ENCODE data around the gene STYX. TPM values are rescaled to one million over a fixed set of nuclear protein-coding genes. Genes with fewer than 3 reads are reported as not detected.

The STYX gene
- polyA plus RNA-seq, 4 donors = 16.9 to 18.7 (median 17.0) TPM

DNA sequence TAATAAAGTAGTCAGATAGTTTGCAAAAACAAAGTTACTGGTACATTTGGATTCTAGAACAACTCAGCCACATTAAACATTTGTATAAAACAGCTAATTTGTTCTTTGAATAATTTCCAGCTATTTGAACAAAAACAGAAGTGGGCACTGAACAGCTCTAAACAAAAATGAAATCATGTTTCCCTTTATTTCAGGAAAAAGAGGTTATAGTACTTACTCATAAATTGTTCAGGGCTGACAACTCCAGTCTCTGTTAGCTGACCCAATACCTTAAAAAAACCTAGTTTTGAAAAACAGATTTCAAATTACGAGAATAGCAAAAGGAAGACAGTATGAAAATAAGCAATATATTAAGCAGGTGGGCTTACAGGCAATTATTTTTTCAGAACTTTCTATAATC, 53.2 kb downstream of the STYX start:
- no peak for DNase-seq (ENCODE audit: low read depth in 4 of 4, low spot score in 3 of 4)

DNA sequence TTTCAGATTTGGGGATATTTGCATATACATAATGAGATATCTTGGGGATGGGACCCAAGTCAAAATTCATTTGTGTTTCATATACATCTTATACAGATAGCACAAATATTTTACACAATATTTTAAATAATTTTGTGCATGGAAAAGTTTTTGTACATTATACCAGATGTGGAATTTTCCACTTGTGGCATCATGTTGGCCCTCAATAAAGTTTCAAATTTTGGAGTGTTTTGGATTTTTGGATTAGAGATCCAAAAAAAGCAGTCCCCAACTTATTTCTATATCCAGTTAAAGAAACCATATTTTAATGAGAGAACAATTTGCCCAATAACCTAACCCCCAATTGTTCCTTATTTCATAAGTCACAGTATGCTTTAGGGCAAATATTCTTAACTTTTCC, 56.9 kb downstream of the STYX start:
- no peak for DNase-seq (ENCODE audit: low read depth in 4 of 4, low spot score in 3 of 4)

DNA sequence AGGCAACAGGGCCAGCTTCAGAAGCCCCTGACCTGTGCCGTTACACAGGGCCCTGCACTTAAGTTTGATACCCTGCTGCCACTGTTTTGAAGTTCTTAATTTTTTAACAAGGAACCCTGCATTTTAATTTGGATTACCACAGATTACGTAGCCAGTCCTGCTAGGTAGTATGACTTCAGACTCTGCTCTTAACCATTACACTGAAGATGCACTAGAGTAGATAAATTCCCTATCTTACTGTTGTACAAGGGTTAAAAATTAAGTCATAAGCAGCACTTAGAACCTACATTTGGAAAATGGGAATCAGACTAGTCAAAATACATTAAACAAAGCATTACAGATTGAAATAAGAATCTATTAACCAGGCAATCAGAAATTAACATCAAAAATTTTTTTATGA, 59.2 kb downstream of the STYX start:
- no peak for DNase-seq (ENCODE audit: low read depth in 4 of 4, low spot score in 3 of 4)

DNA sequence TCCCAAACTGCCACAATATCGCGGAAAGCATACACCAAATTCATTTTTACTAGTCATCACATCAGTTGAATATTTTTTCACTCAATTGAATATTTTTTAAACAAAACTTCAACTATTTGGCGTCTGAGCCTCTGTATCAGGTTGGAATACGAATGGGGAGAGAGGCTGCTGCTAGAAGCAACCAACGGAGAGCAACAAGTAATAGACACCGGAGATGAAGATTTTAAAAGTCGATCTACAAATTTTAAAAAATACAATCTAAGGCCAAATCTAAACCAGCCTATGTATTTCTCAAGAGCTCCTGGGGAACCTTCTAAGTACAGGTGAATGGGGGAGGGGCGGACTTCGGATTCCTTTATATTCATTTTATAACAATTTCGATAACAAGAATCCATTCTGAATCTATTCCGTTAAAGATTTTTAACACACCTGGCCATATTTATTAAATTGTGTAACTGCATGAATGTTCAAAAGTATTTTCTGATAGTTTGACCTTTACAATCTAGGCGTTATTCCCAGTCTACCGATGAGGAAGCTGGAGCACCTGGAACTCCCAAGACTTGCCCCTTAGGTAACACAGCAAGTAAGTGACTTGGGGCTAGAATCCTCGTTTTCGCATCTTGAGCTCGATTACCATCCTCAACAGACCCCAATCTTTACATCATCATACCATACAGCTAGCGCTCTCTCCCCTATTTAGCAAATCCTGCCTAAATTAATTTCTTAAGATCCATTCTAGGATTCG, 60.2 kb downstream of the STYX start:
- no peak for DNase-seq (ENCODE audit: low read depth in 4 of 4, low spot score in 3 of 4)

DNA sequence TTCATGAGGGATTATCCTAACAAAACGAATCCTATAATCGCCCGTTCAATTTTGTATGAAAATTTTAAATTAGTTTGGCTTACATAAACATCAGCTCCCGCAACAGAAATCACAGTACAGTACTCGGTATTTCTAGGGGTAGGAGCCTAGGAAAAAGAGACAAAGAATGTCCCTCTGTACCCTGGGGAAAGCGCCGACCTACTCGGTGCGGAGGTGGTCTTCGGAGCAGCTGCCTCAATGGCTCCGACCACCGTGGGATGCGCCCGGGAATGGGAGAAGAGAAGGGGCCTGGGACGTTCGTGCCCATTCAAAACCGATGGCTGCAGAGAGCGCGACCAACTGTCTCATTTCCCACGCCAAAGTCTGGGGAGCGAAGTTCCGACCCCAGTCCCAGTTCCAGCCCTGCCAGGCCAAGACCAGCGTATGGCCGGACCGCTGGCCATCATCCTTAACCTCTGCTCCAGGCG, 60.8 kb downstream of the STYX start:
- DNase-seq (ENCODE audit: low read depth in 4 of 4, low spot score in 3 of 4) = peak in 1 of 4 donors; percentile 36

DNA sequence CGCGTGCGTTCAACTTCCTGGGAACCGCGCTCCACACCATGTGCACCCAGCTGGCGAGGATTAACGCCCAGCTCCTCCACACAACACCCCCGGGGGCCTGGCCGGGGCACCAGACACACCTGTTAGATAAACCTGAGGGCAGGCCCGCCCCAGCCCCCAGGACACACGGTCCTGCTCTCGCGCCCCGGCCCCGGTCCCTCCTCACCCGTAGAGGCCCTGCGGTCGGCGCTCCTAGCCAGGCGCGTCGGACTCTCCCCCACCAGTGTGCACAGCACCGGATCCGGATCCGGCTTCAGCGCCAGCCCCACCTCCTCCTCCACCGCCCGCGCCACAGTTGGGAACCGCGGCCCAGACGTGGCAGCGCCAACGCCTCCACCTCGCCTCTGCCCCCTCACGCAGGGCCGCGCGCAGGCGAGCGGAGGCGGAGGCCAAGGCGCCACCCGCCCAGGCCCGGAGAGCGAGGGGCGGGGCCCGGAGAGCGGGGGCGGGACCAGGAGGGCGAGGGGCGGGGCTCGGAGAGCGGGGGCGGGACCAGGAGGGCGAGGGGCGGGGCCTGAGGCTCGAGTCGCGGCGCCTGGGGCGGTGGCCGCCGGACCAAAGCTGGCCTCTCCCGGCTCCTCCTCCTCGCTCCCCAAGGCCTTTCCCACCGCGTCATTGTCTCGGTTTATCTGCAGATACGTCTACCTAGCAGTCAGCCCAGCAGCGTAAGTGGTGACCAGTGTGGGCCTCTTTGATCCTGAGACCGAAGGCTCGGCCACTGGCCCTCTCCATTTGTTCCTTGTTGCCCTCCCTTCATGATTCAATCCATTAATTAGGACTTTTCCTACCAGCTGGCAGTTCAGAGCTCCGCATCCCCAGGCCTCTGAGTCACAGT, 61.5 kb downstream of the STYX start, which contains the start of gene GNPNAT1:
GNPNAT1 (minus strand) TSS at position 385 of the 874 bp plus-strand sequence. CDS start 6,957 bp downstream, outside the sequence.
- DNase-seq (ENCODE audit: low read depth in 4 of 4, low spot score in 3 of 4) = peak; percentile 55 to 69 (median 62)

DNA sequence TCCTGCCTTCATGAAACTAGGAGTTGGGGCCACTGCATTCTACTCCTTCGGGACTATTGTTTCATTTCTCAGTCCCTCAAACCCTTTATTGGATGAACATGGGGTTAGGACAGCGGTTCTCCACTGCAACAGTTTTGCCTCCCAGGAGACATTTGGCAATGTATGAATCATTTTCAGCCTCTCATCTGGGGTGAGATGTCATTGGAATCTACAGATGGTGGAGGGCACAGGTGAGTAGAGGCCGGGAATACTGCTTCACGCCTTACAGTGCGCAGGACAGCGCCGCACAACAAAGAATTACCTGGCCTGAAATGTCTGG, 62.1 kb downstream of the STYX start:
- DNase-seq (ENCODE audit: low read depth in 4 of 4, low spot score in 3 of 4) = no peak

DNA sequence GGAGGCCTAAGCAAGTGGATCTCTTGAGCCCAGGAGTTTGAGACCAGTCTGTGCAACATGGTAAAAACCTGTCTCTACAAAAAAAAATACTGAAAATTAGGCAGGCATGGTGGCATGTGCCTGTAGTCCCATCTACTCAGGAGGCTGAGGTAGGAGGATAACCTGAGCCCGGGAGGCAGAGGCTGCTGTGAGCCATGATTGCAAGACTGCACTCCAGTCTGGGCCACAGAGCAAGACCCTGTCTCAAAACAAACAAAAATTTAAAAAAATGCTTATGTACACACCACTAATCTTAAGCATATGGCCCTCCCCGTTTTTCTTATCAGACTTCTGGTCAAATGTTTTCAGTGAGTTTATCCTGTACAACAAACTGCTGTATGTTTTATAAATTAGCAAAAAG, 63.1 kb downstream of the STYX start:
- no peak for DNase-seq (ENCODE audit: low read depth in 4 of 4, low spot score in 3 of 4)

DNA sequence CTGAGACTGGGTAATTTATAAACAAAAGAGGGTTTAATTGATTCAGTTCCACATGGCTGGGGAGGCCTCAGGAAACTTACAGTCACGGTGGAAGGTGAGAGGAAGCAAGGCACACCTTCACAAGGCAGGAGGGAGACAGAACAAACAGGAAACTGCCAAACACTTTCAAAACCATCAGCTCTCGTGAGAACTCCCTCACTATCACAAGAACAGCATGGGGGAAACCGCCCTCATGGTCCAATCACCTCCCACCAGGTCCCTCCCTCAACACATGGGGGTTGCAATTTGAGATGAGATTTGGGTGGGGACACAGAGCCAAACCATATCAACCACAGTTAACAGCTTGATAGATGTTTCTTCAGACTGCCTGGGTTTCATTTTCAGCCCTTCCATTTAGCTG, 67.7 kb downstream of the STYX start:
- no peak for DNase-seq (ENCODE audit: low read depth in 4 of 4, low spot score in 3 of 4)

DNA sequence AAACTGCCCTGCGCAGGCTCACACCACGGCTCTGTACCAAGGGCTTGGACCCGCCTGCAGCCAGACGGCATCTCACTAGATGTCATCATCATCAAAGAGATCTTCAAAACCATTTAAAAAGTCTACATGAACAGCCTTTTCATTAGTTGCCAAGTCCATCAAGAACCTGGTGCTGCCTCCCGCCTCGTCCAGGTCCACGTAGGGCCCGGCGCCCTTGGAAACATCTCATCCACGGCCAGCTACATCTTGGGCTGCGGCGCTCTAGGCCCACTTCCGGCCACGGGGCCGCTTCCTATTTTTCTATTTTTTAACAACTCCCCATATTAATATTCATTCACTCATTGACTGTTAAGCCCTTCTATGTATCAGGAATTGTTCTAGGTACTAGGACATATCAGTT, 68.9 kb downstream of the STYX start:
- DNase-seq (ENCODE audit: low read depth in 4 of 4, low spot score in 3 of 4) = no peak

DNA sequence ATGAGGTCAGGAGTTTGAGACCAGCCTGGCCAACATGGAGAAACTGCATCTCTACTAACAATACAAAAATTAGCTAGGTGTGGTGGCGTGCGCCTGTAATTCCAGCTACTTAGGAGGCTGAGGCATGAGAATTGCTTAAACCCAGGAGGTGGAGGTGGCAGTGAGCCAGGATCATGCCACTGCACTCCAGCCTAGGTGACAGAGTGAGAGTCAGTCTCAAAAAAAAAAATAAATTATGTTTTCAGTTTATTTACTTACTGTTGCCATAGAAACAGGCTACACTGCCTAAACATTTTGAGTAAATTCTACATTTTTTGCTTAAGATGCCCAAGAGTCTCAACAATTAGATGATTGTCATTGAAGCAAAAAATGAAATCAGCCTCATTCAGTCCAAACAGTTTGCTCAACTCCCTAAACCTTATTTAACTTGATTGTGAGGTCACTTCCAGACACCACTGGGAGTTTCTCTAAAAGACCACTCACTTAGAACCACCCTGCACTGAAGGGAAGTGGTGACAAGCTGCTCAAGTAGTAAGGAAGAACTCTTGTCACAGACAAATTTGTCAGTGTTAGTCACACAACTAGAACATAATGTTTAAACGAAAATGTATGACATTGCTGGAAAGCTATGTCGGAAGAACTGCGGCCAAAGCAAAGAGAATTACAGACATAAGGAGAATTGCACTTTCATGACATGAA, 71.2 kb downstream of the STYX start:
- no peak for DNase-seq (ENCODE audit: low read depth in 4 of 4, low spot score in 3 of 4)

DNA sequence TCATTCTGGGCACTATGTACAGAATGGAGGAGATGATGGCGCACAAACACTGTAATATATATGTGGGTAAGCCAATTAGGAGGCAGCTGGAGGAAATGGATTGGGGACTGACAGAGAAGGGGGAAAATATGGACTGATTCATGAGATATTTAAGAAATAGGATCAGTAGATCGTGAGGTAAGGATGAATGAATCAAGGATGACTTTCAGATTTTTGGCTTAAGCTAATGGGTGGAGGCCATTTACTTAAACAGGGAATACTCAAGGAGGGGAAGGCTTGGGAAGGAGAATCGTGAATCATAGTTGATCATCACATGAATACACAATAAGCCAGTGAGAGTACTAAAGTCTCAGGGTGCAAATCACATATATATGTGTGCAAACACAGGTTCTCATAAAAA, 72.6 kb downstream of the STYX start:
- DNase-seq (ENCODE audit: low read depth in 4 of 4, low spot score in 3 of 4) = no peak

DNA sequence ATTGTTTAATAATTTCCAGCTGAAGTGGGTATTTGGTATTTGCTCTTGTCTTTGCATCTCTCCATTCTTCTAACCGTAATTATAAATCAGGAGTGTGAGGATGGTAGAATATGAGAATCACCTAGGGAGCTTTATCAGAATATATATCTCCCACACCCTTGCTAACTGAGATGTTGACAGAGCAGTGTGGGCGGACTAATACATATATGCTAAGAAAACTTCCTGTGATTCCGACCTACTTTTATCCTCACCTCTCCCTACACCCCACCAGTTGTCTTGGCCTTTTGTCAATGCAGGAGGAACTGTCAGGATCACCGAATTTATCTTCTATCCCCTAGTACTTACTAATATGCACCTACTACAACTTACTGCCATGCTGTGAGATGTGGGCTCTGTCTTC, 76.1 kb downstream of the STYX start:
- DNase-seq (ENCODE audit: low read depth in 4 of 4, low spot score in 3 of 4) = no peak

DNA sequence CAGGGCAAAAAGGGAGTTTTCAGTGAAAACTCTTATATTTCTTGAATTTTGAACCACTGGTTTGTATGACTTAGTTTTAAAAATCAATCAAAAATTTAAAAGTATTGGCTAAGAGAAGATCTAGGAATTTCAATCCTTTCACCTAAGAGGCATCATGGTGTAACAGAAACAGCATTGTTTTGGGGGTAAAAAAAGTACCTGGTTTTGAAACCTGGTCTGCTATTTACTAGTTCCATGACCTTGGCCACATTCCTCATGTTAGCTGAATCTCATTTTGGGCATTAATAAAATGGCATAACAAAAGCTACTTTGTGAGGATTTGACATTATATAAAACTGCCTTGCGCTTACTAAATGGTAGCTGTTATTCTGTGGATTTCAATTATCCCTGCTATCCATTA, 78.1 kb downstream of the STYX start:
- DNase-seq (ENCODE audit: low read depth in 4 of 4, low spot score in 3 of 4) = no peak

DNA sequence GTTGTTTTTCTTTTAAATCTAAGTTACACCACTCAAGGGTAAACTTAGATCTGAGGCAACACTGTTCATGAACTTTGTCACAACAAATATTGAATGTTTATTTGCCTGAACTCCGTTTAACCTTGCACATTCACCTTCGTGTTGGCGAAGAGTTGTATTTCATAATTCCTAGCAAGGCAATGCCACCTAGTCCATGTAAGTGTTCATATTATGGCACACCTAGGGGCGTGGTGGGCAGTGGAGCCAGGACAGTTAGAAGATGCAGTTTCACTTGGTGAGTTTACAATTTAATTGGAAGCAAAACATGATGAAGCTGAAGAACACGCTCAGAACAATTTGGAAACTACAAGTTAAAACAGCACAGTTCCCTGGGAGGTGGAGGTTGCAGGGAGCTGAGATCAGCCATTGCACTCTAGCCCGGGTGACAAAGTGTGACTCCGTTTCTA, 91.9 kb downstream of the STYX start:
- DNase-seq (ENCODE audit: low read depth in 4 of 4, low spot score in 3 of 4) = no peak

DNA sequence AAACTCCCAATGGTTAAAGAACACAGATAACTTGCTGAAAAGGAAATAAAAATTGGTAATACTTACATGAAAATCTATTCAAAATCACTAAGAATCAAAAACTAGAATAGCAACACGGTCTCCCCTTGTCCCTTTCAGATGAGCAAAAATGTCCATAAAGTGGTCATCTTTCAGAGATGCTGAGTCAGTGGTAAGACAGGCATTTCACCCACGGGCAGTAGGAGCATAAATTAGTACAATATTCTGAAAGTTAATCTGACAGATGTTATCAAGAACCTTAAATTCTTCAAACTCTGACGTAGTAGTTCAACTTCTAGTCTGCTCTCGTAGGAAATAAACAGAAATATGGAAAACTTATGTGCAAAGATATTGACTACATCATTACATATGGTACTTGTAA, 94.5 kb downstream of the STYX start:
- DNase-seq (ENCODE audit: low read depth in 4 of 4, low spot score in 3 of 4) = no peak

Other genes starting within 250 kb of the STYX start
- gene TXNDC16, start 177.7 kb upstream of the STYX start, polyA plus RNA-seq (ENCODE audit: insufficient read length in 4 of 4) = 10 to 100 TPM; 17.0 to 25.0 (median 21.4) TPM
- 1 to 10 TPM; 6.4 to 9.0 (median 8.1) TPM for gene GPR137C, start 177.3 kb upstream of the STYX start, polyA plus RNA-seq (ENCODE audit: insufficient read length in 4 of 4)
- gene ERO1A, start 34.6 kb upstream of the STYX start, polyA plus RNA-seq (ENCODE audit: insufficient read length in 4 of 4) = 10 to 100 TPM; 21.0 to 32.6 (median 27.5) TPM
- 100 to 1,000 TPM; 105 to 160 (median 149) TPM for gene PSMC6, start 23.0 kb upstream of the STYX start, polyA plus RNA-seq (ENCODE audit: insufficient read length in 4 of 4)
- gene GNPNAT1, start 61.4 kb downstream of the STYX start, polyA plus RNA-seq (ENCODE audit: insufficient read length in 4 of 4) = 10 to 100 TPM; 28.4 to 36.2 (median 31.1) TPM
- 100 to 1,000 TPM; 148 to 201 (median 161) TPM for gene FERMT2, start 220.9 kb downstream of the STYX start, polyA plus RNA-seq (ENCODE audit: insufficient read length in 4 of 4)

All from left renal pelvis (tissue), 4 donors.